ENCODE data around the gene HS6ST3.
"Not testable (repeated sequence)": the region's sequence is repeated elsewhere in the genome, so short reads cannot be mapped to it uniquely, and the experiment has no call there.

The HS6ST3 gene

GRCh38 chr13:96444676-96445075, 354.8 kb downstream of the HS6ST3 start:
- no peak for DNase-seq (ENCODE audit: low read depth)

GRCh38 chr13:96449920-96450319, 360.0 kb downstream of the HS6ST3 start:
- no peak for DNase-seq (ENCODE audit: low read depth)

- DNase-seq (ENCODE audit: low read depth) = no peak
Measured at GRCh38 chr13:96450326-96451020, 360.6 kb downstream of the HS6ST3 start.

GRCh38 chr13:96454466-96454865, 364.6 kb downstream of the HS6ST3 start:
- DNase-seq (ENCODE audit: low read depth) = no peak

- DNase-seq (ENCODE audit: low read depth) = no peak
Measured at GRCh38 chr13:96460609-96461008, 370.7 kb downstream of the HS6ST3 start.

GRCh38 chr13:96473526-96474180, 383.7 kb downstream of the HS6ST3 start:
- DNase-seq (ENCODE audit: low read depth) = no peak

- DNase-seq (ENCODE audit: low read depth) = no peak
Measured at GRCh38 chr13:96474181-96474557, 384.3 kb downstream of the HS6ST3 start.

GRCh38 chr13:96475103-96475502, 385.2 kb downstream of the HS6ST3 start:
- DNase-seq (ENCODE audit: low read depth) = no peak

GRCh38 chr13:96481482-96481881, 391.6 kb downstream of the HS6ST3 start:
- DNase-seq (ENCODE audit: low read depth) = no peak

- no peak for DNase-seq (ENCODE audit: low read depth)
Measured at GRCh38 chr13:96490496-96490989, 400.6 kb downstream of the HS6ST3 start.

- DNase-seq (ENCODE audit: low read depth) = no peak
Measured at GRCh38 chr13:96491103-96491502, 401.2 kb downstream of the HS6ST3 start.

- DNase-seq (ENCODE audit: low read depth) = no peak
Measured at GRCh38 chr13:96492766-96493165, 402.9 kb downstream of the HS6ST3 start.

GRCh38 chr13:96499656-96500055, 409.7 kb downstream of the HS6ST3 start:
- DNase-seq (ENCODE audit: low read depth) = no peak

GRCh38 chr13:96500953-96501352, 411.0 kb downstream of the HS6ST3 start:
- DNase-seq (ENCODE audit: low read depth) = no peak

- DNase-seq (ENCODE audit: low read depth) = no peak
Measured at GRCh38 chr13:96503481-96503880, 413.6 kb downstream of the HS6ST3 start.

GRCh38 chr13:96511587-96511986, 421.7 kb downstream of the HS6ST3 start:
- DNase-seq (ENCODE audit: low read depth) = no peak

- no peak for DNase-seq (ENCODE audit: low read depth)
Measured at GRCh38 chr13:96519380-96519779, 429.5 kb downstream of the HS6ST3 start.

GRCh38 chr13:96524398-96525020, 434.6 kb downstream of the HS6ST3 start:
- DNase-seq (ENCODE audit: low read depth) = not testable (repeated sequence)

GRCh38 chr13:96525715-96526114, 435.8 kb downstream of the HS6ST3 start:
- no peak for DNase-seq (ENCODE audit: low read depth)

GRCh38 chr13:96527497-96527896, 437.6 kb downstream of the HS6ST3 start:
- no peak for DNase-seq (ENCODE audit: low read depth)

GRCh38 chr13:96532804-96533203, 442.9 kb downstream of the HS6ST3 start:
- no peak for DNase-seq (ENCODE audit: low read depth)

- DNase-seq (ENCODE audit: low read depth) = no peak
Measured at GRCh38 chr13:96533408-96533807, 443.5 kb downstream of the HS6ST3 start.

GRCh38 chr13:96539791-96540190, 449.9 kb downstream of the HS6ST3 start:
- DNase-seq (ENCODE audit: low read depth) = no peak
